PFSK-1 (cell line): ENCODE data around the gene CLCA4.

Source experiments
- FOXP2 ChIP-seq: optimal IDR thresholded peaks from 2 replicates; pipeline ENCODE3; 2011; ENCODE audit warnings: borderline replicate concordance, control low read depth, inconsistent platforms; ENCODE audit not compliant: insufficient read depth; ENCODE audit errors: extremely low read length, extremely low read depth
- POLR2AphosphoS5 ChIP-seq: IDR thresholded peaks from 2 replicates; pipeline ENCODE4 v1.6.1; 2012; ENCODE audit warnings: low read depth, mild to moderate bottlenecking, control low read depth, low read length, moderate library complexity
- REST ChIP-seq, 2 experiments: IDR thresholded peaks; 2 replicates each; pipeline versions ENCODE4 v1.6.1 to v1.8.0; 2011 to 2012; ENCODE audit warnings: low read depth in 2 of 2, low read length in 2 of 2, control low read depth in 1 of 2, inconsistent platforms in 1 of 2, mild to moderate bottlenecking in 1 of 2, moderate library complexity in 1 of 2; ENCODE audit not compliant: insufficient read depth in 1 of 2
- SIN3A ChIP-seq: IDR thresholded peaks from 2 replicates; pipeline ENCODE4 v1.6.1; 2012; ENCODE audit warnings: mild to moderate bottlenecking, low read length, moderate library complexity, borderline replicate concordance; ENCODE audit not compliant: insufficient read depth
- TAF1 ChIP-seq: IDR thresholded peaks from 2 replicates; pipeline ENCODE4 v1.6.1; 2012; ENCODE audit warnings: low read length, control low read depth, borderline replicate concordance; ENCODE audit not compliant: insufficient read depth

Gene CLCA4

GRCh38 chr1:86582161-86582560, 35.3 kb downstream of the CLCA4 start:
- TF ChIP-seq REST (IDR thresholded peaks at IDR 0.05; ENCODE audit: insufficient read depth in 1 of 2, low read depth in 2 of 2, low read length in 2 of 2) (no peak), TAF1 (no peak), POLR2AphosphoS5 (no peak), SIN3A (no peak), FOXP2 (no peak)

- no peak for TF ChIP-seq REST (IDR thresholded peaks at IDR 0.05; ENCODE audit: insufficient read depth in 1 of 2, low read depth in 2 of 2, low read length in 2 of 2)
- no peak for TF ChIP-seq POLR2AphosphoS5
Measured at GRCh38 chr1:86583032-86583431, 36.2 kb downstream of the CLCA4 start.

GRCh38 chr1:86583593-86583992, 36.7 kb downstream of the CLCA4 start:
- TF ChIP-seq FOXP2 (no peak), TAF1 (no peak), SIN3A (no peak), POLR2AphosphoS5 (no peak), REST (IDR thresholded peaks at IDR 0.05; ENCODE audit: insufficient read depth in 1 of 2, low read depth in 2 of 2, low read length in 2 of 2) (no peak)

- no peak for TF ChIP-seq SIN3A
- no peak for TF ChIP-seq FOXP2
- no peak for TF ChIP-seq POLR2AphosphoS5
- no peak for TF ChIP-seq TAF1
- TF ChIP-seq REST (IDR thresholded peaks at IDR 0.05; ENCODE audit: insufficient read depth in 1 of 2, low read depth in 2 of 2, low read length in 2 of 2): no peak
Measured at GRCh38 chr1:86594284-86594770, 47.4 kb downstream of the CLCA4 start.

GRCh38 chr1:86596224-86596623, 49.3 kb downstream of the CLCA4 start:
- no peak for TF ChIP-seq FOXP2
- no peak for TF ChIP-seq REST (IDR thresholded peaks at IDR 0.05; ENCODE audit: insufficient read depth in 1 of 2, low read depth in 2 of 2, low read length in 2 of 2)
- no peak for TF ChIP-seq SIN3A
- TF ChIP-seq TAF1: no peak
